Omental fat pad (tissue), 4 donors: ENCODE results near the gene NR4A3. TPM values are rescaled to one million over a fixed set of nuclear protein-coding genes. Genes with fewer than 3 reads are reported as not detected.

ENCODE experiments used
- ATAC-seq: fragments of 150-250 bp; one replicate; pipeline ENCODE4 v1.9.1; 2016; ENCODE audit warnings: mild to moderate bottlenecking, moderate library complexity; ENCODE audit not compliant: low FRiP score
- DNase-seq: peaks from one replicate; pipeline ENCODE4 v3.0.0-alpha.2; 2019; ENCODE audit warnings: low spot score
- CTCF ChIP-seq, 3 donors: fragments of 450-650 bp; IDR thresholded peaks; one replicate each; pipeline ENCODE4 v1.5.1; 2016 to 2017; ENCODE audit warnings: antibody characterized with exemption in 3 of 3, mild to moderate bottlenecking in 3 of 3, moderate library complexity in 2 of 3
- total RNA-seq, 4 donors: library from RNA; depleted of rRNA; stranded (reverse); fragments of >200 nt; gene quantifications; one replicate each; pipeline ENCODE4 v1.1.0, GENCODE V29; 2016

Gene NR4A3
- total RNA-seq, 4 donors from 2014 or later, result 12.4 to 216 (median 26.3) TPM

DNA sequence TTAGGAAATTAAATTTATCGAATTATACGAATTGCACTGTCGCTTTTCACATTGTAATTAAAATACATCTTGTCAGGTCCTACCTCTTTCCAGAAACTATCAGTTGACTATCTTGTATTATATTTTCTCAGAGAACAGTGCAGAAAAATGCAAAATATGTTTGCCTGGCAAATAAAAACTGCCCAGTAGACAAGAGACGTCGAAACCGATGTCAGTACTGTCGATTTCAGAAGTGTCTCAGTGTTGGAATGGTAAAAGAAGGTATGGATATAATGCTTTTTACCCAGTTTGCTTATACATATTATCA, 10.8 kb downstream of the NR4A3 start:
- no peak for DNase-seq
- ATAC-seq, result no peak
- no peak for TF ChIP-seq CTCF (IDR thresholded peaks at IDR 0.05)

DNA sequence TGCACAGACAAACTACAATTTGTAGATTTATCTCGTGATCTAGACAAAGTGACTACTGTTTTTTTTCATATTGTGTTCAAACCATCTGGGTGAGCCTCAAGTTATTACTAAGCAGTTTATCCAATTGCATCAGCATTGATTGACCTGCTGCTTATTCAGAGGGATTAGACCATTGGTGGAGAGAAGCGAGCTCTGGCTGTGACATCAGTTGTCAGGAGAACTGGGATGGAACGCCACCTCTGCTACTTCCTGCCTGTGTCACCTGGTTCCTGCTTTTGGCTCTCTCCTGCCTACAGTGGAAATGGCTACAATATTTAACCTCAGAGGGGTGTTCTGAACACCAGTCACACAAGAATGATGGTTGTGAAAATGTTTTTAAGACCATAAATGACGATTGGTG, 12.1 kb downstream of the NR4A3 start:
- DNase-seq (no peak), ATAC-seq (no peak)
- no peak for TF ChIP-seq CTCF (IDR thresholded peaks at IDR 0.05)

- no peak for ATAC-seq
- no peak for DNase-seq
- no peak for TF ChIP-seq CTCF (IDR thresholded peaks at IDR 0.05)
Measured at GRCh38 chr9:99834474-99834873, 12.8 kb downstream of the NR4A3 start.

DNA sequence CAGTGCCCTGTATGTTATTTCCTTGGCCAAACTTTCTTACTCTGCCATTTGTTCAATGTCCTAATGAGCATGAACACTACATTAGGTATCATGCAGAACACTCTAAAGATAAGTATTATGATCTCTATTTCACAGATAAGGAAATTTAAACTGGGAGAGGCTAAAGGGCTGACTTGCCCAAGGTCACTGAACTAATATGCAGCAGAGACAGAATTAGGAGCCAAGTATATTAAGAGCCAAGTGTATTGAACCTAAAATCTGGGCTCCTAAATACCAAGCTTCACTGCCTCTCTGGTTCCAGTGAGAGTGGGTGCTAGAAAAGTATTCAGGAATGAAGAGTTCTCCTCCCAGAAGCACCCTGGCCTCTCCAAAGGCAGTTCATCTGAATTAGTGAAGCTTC, 13.5 kb downstream of the NR4A3 start:
- ATAC-seq (no peak), DNase-seq (no peak)
- TF ChIP-seq CTCF (IDR thresholded peaks at IDR 0.05), result no peak

DNA sequence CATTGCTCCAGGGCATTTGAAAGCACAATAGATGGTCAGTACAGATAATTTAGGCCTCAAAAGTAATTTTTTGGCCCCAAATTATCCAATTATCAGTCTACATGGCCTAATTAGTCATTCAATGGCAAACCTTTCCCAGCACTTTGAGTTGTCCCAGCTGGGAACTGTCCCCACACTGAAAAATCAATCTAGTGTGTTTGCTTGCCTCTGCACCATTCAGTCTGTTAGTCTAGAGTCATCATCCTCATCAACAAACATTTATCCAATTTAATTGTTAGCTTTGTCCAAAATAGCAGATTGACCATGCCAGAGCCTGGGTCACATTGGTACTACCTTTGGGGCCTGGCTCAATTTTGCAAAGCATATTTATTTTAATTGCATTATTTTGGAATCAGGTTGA, 13.9 kb downstream of the NR4A3 start:
- DNase-seq (no peak), ATAC-seq (no peak)
- no peak for TF ChIP-seq CTCF (IDR thresholded peaks at IDR 0.05)

GRCh38 chr9:99840072-99840471, 18.4 kb downstream of the NR4A3 start:
- DNase-seq (no peak), ATAC-seq (no peak)
- TF ChIP-seq CTCF (IDR thresholded peaks at IDR 0.05), result no peak

DNA sequence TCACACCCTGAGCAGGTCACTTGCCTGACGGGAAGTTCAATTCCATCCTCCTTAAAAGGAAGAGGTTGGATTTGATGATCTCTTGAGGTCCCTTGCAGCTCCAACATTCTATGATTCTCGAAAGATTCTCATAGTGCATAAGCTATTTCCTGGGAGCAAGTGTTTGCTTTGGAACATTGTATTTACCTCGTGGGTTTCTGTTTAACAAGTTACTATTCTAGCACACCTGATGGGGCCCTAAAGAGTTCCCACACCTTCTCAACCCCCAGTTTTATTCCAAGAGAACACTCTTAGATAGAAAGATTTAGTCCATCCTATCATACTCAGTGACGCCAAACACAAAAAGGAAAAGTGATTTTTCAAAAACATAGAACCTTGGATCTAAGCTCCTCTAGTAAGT, 23.4 kb downstream of the NR4A3 start:
- no peak for TF ChIP-seq CTCF (IDR thresholded peaks at IDR 0.05)
- no peak for ATAC-seq
- no peak for DNase-seq
